Measurements from ENCODE around the gene NGLY1.

The NGLY1 gene

DNA sequence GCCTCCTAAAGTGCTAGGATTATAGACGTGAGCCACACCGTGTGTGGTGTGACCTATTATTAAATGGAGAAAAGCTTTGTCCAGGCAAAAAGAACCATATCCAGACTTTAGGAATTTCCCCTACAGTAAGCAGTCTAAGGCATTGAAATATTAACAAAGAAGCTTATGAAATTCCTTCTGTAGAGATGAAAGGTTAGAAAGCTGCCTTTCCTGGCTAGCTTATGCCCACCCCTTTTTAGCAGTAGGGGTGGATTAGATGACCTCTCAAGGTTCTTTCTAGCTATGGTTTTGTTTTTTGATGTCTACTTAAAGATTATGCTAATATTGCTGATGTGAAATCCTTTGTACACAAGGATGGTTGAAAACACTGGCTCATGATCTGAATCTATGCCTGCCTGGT lies 20.6 kb upstream of the NGLY1 start:
- Mint-ChIP-seq H3K36me3 (ENCODE audit: low read depth) (no peaks in the 10 kb centered on the region), H3K27me3 (ENCODE audit: low read depth) (peaks cover 3% of the 10 kb centered on the region), H3K27ac (no peak overlapping the region), H3K4me3 (no peak overlapping the region), H3K4me1 (ENCODE audit: low read depth) (no peaks in the 10 kb centered on the region), H3K9me3 (no peaks in the 10 kb centered on the region)

GRCh38 chr3:25801786-25802185 lies 18.5 kb upstream of the NGLY1 start:
- Mint-ChIP-seq H3K4me3 (no peak overlapping the region), H3K9me3 (no peaks in the 10 kb centered on the region), H3K36me3 (ENCODE audit: low read depth) (no peaks in the 10 kb centered on the region), H3K4me1 (ENCODE audit: low read depth) (no peaks in the 10 kb centered on the region), H3K27ac (no peak overlapping the region), H3K27me3 (ENCODE audit: low read depth) (peaks cover 3% of the 10 kb centered on the region)

DNA sequence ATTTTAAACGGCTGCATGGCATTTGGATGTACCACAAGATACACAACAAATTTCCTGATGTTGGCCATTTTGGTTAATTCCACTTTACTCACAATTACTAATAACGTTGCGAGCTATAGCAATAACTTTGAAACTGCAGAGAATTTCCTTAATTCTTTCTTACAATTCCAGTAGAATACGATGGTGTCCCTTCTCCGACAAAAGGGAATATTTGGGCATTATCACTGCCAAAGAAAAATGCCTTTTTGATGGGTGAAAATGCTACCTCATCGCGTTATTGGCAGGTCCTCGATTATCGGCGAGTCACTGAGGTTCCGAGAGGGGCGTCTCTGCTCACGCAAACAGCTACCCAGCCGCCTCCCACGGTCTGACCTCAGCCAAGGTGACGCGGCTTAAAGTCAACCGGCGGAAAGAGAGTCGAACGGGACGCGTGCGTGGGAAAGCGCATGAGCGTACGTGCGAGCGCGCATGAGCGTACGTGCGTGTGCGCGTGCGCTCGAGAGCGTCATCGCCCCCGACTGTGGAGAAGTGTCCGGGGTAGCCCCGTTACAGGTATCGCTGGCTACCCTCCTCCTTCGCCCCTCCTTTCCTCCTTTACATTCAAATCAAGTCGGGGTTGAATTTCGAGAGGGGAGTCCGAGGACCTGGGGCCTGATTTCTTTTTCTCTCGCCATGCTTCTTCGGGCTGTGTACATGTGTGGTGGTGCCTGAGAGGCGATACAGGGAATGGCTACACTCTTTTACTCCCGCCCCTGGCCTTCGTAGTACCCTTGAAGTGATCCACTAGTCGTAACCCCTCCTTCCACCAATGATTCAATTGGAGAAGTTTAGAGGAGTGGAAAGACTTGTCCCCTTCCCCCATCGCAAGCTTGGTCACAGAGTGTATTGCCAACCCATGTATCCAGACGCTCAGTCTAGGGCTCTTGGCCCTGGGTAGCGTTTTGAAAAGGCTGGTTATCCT lies 6.6 kb upstream of the NGLY1 start, which contains the start of gene OXSM:
TSS of gene OXSM (plus strand) at position 495 of the 961 bp plus-strand sequence. CDS start 931 bp downstream, outside the sequence.
- Mint-ChIP-seq H3K9me3 (no peaks in the 10 kb centered on the region), H3K4me1 (ENCODE audit: low read depth) (peaks cover 42% of the 10 kb centered on the region), H3K27me3 (ENCODE audit: low read depth) (no peaks in the 10 kb centered on the region), H3K36me3 (ENCODE audit: low read depth) (peaks cover 18% of the 10 kb centered on the region), H3K27ac (peak within 1 kb of the TSS; percentile 97), H3K4me3 (peak within 1 kb of the TSS; percentile 95)

- Mint-ChIP-seq H3K4me1 (ENCODE audit: low read depth) (peaks cover 47% of the 10 kb centered on the region), H3K27me3 (ENCODE audit: low read depth) (no peaks in the 10 kb centered on the region), H3K9me3 (no peaks in the 10 kb centered on the region), H3K27ac (peak overlapping the region; percentile 97), H3K36me3 (ENCODE audit: low read depth) (peaks cover 14% of the 10 kb centered on the region), H3K4me3 (peak overlapping the region; percentile 95)
Observed at GRCh38 chr3:25789209-25789595, 6.0 kb upstream of the NGLY1 start.

- Mint-ChIP-seq H3K36me3 (ENCODE audit: low read depth) (peaks cover 16% of the 10 kb centered on the region), H3K4me1 (ENCODE audit: low read depth) (peaks cover 50% of the 10 kb centered on the region), H3K27me3 (ENCODE audit: low read depth) (no peaks in the 10 kb centered on the region), H3K27ac (no peak overlapping the region), H3K9me3 (no peaks in the 10 kb centered on the region), H3K4me3 (no peak overlapping the region)
Observed at GRCh38 chr3:25787689-25788088, 4.4 kb upstream of the NGLY1 start.

DNA sequence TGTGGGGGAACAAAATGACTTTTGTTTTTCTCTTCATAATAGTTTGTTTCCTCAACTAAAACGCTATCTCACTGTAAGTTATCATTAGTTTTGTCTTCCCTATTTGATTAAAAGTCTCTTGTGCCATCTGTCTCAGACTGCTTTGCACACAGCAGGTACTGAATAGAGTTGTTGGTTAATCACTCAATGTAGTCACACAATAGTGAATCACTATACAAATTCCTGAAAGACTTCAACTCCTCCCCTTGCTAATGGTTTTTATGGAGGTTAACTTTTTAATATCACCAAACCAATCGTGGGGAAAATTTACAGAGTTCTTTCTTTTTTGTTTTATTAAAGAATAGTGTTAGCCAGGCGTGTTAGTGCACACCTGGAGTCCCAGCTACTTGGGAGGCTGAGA lies 2.6 kb upstream of the NGLY1 start:
- H3K4me1 Mint-ChIP-seq (ENCODE audit: low read depth): peaks cover 50% of the 10 kb centered on the region
- no peak overlapping the region for H3K27ac Mint-ChIP-seq
- peaks cover 12% of the 10 kb centered on the region for H3K36me3 Mint-ChIP-seq (ENCODE audit: low read depth)
- no peaks in the 10 kb centered on the region for H3K9me3 Mint-ChIP-seq
- H3K4me3 Mint-ChIP-seq: no peak overlapping the region
- no peaks in the 10 kb centered on the region for H3K27me3 Mint-ChIP-seq (ENCODE audit: low read depth)

GRCh38 chr3:25784971-25785370 lies 1.7 kb upstream of the NGLY1 start:
- Mint-ChIP-seq H3K9me3 (no peaks in the 10 kb centered on the region), H3K36me3 (ENCODE audit: low read depth) (peaks cover 13% of the 10 kb centered on the region), H3K4me1 (ENCODE audit: low read depth) (peaks cover 49% of the 10 kb centered on the region), H3K27ac (no peak overlapping the region), H3K4me3 (no peak overlapping the region), H3K27me3 (ENCODE audit: low read depth) (no peaks in the 10 kb centered on the region)

DNA sequence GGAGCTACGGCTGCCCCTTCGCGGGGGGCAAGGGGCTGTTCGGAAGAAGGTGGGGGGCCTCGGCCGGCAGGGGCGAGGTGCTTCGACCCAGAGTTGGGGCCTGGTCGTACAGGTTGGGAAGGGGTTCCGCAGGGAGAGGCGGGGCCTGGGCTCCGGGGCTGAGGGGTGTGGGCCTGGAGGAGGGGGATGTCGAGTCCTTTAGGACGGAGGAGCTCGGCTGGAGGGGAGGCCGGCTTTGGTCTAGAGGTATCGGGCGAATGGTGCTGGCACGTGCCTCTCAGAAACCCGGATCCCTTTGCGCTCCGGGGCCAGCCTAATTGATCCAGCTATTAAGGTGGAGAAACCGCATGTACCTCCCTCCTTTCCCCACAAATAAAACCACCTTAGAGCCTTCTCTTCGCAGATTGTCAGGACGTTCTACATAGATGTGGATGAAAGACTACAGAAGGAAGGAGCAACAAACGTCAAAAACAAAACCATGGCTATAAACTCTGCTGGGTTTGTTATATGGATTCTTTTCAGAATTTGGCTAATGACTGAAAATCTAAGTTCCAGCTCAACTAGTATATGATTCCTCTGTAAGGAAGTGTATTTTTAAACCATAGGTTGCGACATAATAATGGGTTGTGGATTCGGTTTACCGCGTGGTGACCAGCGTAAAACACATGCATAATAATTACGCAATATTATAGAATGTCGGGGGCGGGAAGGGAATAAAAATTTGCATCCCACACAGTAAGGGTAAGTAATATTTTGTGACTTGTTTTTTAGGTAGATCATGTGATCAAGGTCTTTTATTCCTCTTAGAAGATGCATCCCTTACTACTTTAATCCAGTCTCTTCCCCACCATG lies 644 bp upstream of the NGLY1 start:
- Mint-ChIP-seq H3K27me3 (ENCODE audit: low read depth) (no peaks in the 10 kb centered on the region), H3K9me3 (no peaks in the 10 kb centered on the region), H3K36me3 (ENCODE audit: low read depth) (peaks cover 13% of the 10 kb centered on the region), H3K4me1 (ENCODE audit: low read depth) (peaks cover 44% of the 10 kb centered on the region), H3K27ac (peak overlapping the region; percentile 74), H3K4me3 (peak overlapping the region; percentile 80)

- no peaks in the 10 kb centered on the region for H3K9me3 Mint-ChIP-seq
- H3K4me1 Mint-ChIP-seq (ENCODE audit: low read depth): peaks cover 34% of the 10 kb centered on the region
Observed at GRCh38 chr3:25782636-25782937, 656 bp downstream of the NGLY1 start.

DNA sequence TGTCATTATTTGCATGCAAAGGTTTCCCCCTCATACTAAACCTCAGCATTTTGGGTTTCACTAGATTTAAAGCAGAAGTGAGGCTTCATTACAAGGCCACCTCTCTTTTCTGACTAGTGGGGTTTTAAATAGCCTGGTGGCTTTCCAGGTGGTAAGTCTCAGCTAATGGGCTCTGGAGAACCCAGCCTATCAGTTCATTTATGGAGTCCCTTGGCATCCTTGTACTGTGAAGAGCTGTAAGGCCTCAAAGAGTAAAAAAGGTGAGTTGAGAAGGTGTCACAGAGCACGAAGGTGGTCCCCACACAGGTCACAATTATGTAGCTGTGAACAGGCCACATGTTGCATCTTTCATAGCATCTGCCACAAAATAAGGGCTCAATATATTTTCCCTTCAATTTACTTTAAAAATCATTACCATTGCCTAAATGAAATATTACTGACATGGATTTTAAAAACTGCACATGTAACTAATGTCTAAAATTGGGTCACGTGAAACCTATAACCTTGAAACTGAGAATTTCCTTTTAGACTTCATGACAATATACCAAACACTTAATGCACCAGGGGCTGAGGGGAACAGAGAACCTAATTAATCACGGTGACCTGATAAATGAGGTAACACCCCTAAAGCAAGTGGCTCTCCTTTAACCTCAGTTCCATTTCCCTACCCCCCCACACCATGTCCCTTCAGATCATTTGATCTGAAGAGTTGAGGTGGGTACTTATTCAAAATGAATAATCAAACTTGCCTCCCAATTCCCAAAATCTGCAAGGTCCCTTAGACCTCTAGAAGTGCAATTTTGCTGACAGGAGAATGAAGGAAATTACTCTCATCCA lies 1.3 kb downstream of the NGLY1 start:
- Mint-ChIP-seq H3K4me1 (ENCODE audit: low read depth) (peaks cover 32% of the 10 kb centered on the region), H3K4me3 (peak overlapping the region; percentile 87), H3K36me3 (ENCODE audit: low read depth) (peaks cover 23% of the 10 kb centered on the region), H3K27me3 (ENCODE audit: low read depth) (no peaks in the 10 kb centered on the region), H3K9me3 (no peaks in the 10 kb centered on the region), H3K27ac (peak overlapping the region; percentile 88)

More at GRCh38 chr3:25782636-25782937, 656 bp downstream of the NGLY1 start:
- H3K36me3 Mint-ChIP-seq (ENCODE audit: low read depth): peaks cover 19% of the 10 kb centered on the region
- no peaks in the 10 kb centered on the region for H3K27me3 Mint-ChIP-seq (ENCODE audit: low read depth)
- peak overlapping the region; percentile 88 for H3K27ac Mint-ChIP-seq
- H3K4me3 Mint-ChIP-seq: peak overlapping the region; percentile 87

GRCh38 chr3:25781145-25781757 lies 2.0 kb downstream of the NGLY1 start:
- Mint-ChIP-seq H3K4me1 (ENCODE audit: low read depth) (peaks cover 34% of the 10 kb centered on the region), H3K4me3 (peak overlapping the region; percentile 87), H3K36me3 (ENCODE audit: low read depth) (peaks cover 30% of the 10 kb centered on the region), H3K27ac (no peak overlapping the region), H3K27me3 (ENCODE audit: low read depth) (no peaks in the 10 kb centered on the region), H3K9me3 (peaks cover 6% of the 10 kb centered on the region)

DNA sequence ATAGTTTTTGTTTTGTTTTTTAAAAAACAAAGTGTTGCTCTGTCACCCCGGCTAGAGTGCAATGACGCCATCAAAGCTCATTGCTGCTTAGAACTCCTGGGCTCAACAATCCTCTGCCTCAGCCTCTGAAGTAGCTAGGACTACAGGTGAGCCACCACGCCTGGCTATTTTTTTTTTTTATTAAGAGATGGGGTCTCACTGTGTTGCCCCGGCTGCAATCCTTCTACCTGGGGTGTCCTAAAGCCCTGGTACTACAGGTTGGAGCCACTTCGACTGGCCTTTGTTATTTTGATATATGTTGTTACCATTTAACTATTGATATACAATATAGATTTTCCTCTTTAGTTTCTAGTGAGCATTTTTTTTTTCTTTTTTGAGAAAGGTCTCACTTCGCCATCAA lies 2.6 kb downstream of the NGLY1 start:
- no peak overlapping the region for H3K27ac Mint-ChIP-seq
- H3K9me3 Mint-ChIP-seq: peaks cover 6% of the 10 kb centered on the region
- H3K4me3 Mint-ChIP-seq: no peak overlapping the region
- no peaks in the 10 kb centered on the region for H3K27me3 Mint-ChIP-seq (ENCODE audit: low read depth)
- H3K4me1 Mint-ChIP-seq (ENCODE audit: low read depth): peaks cover 34% of the 10 kb centered on the region
- peaks cover 35% of the 10 kb centered on the region for H3K36me3 Mint-ChIP-seq (ENCODE audit: low read depth)

GRCh38 chr3:25775936-25776335 lies 7.3 kb downstream of the NGLY1 start:
- Mint-ChIP-seq H3K27me3 (ENCODE audit: low read depth) (no peaks in the 10 kb centered on the region), H3K27ac (no peak overlapping the region), H3K4me1 (ENCODE audit: low read depth) (peaks cover 11% of the 10 kb centered on the region), H3K36me3 (ENCODE audit: low read depth) (peaks cover 62% of the 10 kb centered on the region), H3K4me3 (no peak overlapping the region), H3K9me3 (peaks cover 46% of the 10 kb centered on the region)

- H3K9me3 Mint-ChIP-seq: peaks cover 36% of the 10 kb centered on the region
- no peak overlapping the region for H3K27ac Mint-ChIP-seq
- no peaks in the 10 kb centered on the region for H3K27me3 Mint-ChIP-seq (ENCODE audit: low read depth)
- H3K4me3 Mint-ChIP-seq: no peak overlapping the region
- peaks cover 5% of the 10 kb centered on the region for H3K4me1 Mint-ChIP-seq (ENCODE audit: low read depth)
- H3K36me3 Mint-ChIP-seq (ENCODE audit: low read depth): peaks cover 39% of the 10 kb centered on the region
Observed at GRCh38 chr3:25768851-25769250, 14.4 kb downstream of the NGLY1 start.

All from T-helper 1 cell treated with Interleukin-12 subunit alpha and Interleukin-12 subunit beta and Interleukin-4 antibody, amounts not matched to agents 30 μg/mL and 1 μg/mL, for 36 hours (primary cell).